GM18507 (cell line): ENCODE results near the gene ANO9.

ENCODE experiments used
- DNase-seq: peaks from one replicate; pipeline ENCODE4 v3.0.0; 2011; ENCODE audit warnings: low read depth; ENCODE audit not compliant: insufficient read length; ENCODE audit errors: extremely low spot score
- FAIRE-seq: peaks from 2 replicates; lab custom pipeline; 2011; peaks lifted over from hg19 to GRCh38; lab: Jason Lieb, UNC

Gene ANO9

DNA sequence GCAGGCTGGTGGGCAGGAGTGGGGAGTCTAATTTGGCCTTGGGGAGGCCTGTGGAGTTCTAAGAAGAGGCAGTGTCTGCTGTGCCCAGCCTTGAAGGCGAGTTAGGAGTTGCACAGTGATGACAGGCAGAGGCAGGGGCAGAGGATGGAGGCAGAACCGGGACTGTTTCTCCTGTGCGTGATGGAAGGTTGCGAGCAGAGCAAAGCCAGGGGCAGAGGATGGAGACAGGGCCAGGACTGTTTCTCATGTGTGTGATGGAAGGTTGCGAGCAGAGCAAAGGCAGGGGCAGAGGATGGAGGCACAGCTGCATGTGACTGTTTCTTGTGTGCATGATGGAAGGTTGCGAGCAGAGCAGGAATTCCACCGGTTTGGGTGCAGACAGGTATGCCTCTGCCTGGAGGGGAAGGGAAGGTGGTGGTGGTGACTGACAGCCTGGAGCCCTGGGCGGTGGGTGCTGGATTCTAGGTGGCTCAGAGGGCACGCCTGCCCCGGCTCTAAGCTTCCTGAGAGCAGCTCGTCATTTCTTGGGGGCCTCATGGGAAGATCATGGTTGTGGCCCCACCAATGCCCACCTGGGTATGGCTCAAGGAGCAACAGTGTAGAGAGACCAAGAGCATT is 63.8 kb downstream of the ANO9 start:
- no peak for FAIRE-seq
- DNase-seq: no peak

DNA sequence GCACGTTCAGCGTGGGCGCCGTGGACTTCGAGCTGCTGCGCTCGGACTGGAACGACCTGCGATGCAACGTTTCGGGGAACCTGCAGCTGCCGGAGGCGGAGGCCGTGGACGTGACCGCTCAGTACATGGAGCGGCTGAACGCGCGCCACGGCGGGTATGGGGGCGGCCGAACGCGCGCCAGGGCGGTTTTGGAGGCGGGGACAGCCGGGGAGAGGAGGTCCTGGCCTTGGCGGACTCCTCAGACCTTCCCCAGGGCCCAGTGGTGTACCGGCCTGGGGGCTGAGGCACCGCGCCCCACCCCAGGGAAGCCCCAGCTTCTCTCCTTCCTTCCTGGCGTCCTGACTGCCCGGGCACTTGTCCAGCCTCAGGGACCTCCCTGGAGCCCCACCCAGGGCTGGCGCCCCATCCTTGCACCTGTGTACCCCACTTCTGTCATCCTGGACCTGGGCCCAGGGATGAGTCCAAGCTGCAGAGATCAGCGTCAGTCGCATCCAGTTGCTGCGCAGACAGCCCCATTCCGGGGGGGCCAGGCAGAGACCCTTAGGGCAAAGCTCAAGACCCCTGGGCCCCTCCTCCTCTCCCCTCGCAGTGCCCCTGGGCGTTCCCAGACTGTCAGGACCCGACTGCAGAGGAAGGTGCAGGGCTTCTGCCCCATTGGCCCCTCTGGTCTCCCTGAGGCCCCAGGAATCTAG is 64.5 kb downstream of the ANO9 start:
- no peak for DNase-seq
- no peak for FAIRE-seq

DNA sequence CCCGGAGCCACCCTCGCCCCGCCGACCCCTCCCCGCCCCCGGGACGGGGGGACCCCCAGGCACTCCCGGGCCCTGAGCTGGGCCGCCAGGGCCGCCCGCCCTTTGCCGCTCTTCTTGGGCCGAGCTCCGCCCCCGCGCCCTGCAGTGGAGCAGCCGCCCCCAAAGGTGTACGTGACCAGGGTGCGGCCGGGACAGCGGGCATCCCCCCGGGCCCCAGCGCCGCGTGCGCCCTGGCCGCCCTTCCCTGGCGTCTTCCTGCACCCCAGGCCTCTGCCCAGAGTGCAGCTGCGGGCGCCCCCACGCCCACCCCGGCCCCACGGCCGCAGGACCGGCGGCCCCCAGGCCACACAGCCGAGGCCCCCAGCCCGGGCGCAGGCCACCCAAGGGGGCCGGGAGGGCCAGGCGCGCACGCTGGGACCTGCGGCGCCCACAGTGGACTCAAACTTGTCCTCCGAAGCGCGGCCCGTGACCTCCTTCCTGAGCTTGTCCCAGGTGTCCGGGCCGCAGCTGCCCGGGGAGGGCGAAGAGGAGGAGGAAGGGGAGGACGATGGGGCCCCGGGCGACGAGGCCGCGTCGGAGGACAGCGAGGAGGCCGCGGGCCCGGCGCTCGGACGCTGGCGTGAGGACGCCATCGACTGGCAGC is 65.2 kb downstream of the ANO9 start:
- DNase-seq: no peak
- no peak for FAIRE-seq

DNA sequence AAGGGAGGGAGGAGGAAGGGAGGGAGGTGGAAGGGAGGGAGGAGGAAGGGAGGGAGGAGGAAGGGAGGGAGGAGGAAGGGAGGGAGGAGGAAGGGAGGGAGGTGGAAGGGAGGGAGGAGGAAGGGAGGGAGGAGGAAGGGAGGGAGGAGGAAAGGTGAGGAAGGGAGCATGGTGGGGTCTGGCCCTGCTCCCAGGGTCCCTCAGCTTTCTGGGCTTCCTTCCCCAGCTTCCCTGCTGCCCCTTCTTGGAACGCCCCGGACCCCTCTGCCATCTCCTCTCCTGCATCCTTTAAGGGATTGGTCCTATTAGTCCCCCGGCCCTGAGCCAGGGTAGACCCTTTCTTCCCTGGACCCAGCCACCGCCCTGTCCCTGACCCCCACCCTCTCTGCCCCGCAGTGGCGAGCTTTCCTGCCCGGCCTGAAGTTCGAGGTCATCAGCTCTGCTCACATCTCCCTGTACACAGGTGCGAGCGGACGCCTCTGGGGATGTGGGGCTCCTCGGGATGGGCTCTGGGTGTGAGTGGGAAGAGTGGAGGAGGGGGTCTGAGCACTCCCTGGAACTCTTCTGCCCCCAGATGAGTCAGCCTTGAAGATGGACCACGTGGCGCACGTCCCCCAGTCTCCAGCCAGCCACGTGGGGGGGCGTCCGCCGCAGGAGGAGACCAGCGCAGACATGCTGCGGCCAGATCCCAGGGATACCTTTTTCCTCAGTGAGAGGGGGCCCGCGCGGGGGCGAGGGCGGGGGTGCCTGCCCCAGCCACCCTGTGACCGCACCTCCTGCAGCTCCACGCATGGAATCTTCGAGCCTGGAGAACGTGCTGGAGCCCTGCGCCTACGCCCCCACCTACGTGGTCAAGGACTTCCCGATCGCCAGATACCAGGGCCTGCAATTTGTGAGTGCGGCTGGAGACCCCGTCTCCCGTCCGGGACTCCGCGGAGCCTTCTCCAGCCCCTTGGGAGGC is 66.5 kb downstream of the ANO9 start:
- FAIRE-seq (no peak), DNase-seq (no peak)

DNA sequence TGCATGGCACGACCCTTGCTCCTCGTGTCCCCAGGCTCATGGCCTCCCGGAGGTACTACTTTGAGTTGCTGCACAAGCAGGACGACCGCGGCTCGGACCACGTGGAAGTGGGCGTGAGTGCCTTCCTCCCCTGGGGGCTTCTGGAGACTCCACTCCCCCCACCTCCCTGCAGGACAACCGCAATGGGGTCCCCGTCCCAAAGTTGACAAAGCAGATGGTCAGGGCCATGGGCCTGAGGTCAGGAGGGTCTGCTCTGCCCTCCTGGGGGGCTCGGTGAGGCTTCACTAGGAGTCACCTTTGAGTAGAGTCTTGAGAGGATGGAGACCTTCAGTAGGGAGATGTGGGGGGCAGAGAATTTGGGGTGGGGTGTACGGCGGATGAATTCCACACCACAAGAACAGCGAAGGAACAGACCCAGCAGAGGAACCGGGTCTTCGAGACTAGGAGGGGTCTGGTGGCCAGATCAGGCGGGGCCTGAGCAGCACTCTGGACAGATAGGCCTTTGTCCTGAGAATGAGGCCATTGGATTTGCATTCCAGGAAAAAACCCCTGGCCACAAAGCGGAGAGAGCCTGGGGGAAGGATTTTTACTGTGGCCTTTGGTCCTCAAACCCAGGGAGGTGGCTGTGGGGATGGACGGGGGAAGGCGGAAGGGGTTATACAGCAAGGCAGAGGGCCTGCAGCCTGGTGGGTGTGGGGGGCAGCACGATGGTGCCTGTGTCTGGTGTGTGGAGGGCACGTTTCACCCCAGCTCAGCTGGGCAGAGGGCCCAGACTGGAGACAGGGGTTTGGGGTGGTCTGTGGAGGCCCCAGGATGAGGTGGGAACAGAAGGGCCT is 67.9 kb downstream of the ANO9 start:
- no peak for FAIRE-seq
- no peak for DNase-seq

DNA sequence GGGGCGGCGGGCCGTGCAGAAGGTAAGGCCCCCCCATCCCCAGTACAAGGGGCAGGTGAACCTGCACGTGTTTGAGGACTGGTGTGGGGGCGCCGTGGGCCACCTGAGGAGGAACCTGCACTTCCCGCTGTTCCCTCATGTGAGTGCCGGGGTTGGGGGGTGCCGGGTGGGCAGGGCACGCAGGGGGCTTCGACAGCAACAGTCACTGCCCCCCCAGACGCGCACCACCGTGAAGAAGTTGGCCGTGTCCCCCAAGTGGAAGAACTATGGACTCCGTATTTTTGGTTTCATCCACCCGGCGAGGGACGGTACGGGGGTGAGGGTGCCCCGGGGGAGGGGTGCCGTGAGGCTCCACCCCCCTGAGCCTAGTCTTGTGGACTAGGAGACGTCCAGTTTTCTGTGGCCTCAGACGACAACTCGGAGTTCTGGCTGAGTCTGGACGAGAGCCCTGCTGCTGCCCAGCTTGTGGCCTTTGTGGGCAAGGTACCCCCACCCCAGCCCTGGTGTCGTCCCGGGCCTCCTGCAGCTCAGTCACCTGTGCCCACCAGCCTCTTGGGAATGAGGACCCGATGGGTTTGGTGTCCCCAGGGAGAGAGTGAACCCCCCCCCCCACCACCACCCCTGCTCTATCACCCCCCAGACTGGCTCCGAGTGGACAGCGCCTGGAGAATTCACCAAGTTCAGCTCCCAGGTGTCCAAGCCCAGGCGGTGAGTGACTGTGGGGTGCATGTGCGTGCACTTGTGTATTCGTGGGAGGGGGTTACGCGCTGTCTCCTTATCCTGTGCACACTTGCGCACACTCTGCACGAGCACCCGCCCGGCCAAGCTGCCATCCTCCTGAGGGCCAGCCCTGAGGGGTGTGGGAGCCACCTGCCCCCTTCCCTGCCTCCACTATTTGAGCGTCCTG is 68.7 kb downstream of the ANO9 start:
- no peak for DNase-seq

DNA sequence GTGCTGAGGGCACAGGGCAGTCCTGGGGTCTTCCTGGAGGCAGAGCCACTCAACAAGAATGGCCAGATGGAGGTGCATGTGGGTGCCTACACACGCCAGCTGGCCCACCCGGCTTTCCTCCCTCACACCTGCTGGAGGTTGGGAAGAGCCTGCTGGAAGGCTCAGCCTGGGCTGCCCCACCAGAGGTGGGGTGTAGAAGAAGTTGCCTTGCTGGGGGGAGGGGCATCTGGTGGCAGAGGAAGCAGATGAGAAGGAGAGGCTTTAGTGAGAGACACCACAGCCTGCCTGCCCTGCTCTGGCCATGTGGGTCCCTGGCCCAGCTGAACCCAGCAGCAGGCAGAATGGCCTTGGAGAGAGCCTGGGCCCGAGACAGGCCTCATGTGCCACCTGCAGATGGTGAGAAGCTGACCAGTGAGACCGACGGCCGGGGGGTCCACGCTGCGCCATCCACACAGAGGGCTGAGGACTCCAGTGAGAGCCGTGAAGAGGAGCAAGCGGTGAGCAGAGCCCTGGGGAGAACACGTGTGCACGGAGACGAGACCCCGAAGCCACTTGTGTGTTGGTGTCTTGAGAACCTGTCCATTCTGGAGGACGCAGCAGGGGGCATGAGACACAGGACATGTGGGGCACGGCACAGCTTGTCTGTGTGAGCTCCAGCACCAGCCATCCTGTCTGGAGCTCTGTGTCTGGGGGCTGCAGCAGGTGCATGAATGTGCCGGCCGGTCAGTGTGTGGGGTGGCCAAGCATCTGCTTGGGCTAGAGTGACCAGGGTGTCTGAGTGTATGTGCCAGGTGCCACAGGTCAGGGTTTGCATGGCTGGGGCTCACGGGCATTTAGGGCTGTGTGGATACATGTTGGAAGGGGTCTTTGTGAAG is 69.9 kb downstream of the ANO9 start:
- FAIRE-seq: no peak
- DNase-seq: no peak

More for the DNA sequence above, 68.7 kb downstream of the ANO9 start:
- no peak for FAIRE-seq

DNA sequence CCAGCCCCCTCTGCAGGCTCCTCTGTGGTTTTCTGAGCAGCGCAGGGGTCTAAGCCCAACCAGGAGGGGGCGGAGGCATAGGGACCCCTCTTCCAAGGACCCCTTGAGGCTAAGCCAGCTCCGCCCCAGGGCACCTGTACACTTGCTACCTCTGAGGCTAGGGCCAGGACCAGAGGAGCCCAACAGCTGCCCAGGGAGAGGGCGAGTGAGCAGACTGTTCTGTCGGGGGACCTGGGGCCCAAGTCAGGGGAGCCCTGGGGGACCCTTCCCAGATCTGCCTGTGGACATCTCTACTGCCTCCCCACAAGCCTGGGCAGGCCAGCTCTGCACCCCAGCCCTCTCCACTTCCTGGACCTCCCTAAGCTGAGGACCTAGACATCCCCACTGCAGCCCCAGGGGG is 70.8 kb downstream of the ANO9 start:
- FAIRE-seq: no peak

DNA sequence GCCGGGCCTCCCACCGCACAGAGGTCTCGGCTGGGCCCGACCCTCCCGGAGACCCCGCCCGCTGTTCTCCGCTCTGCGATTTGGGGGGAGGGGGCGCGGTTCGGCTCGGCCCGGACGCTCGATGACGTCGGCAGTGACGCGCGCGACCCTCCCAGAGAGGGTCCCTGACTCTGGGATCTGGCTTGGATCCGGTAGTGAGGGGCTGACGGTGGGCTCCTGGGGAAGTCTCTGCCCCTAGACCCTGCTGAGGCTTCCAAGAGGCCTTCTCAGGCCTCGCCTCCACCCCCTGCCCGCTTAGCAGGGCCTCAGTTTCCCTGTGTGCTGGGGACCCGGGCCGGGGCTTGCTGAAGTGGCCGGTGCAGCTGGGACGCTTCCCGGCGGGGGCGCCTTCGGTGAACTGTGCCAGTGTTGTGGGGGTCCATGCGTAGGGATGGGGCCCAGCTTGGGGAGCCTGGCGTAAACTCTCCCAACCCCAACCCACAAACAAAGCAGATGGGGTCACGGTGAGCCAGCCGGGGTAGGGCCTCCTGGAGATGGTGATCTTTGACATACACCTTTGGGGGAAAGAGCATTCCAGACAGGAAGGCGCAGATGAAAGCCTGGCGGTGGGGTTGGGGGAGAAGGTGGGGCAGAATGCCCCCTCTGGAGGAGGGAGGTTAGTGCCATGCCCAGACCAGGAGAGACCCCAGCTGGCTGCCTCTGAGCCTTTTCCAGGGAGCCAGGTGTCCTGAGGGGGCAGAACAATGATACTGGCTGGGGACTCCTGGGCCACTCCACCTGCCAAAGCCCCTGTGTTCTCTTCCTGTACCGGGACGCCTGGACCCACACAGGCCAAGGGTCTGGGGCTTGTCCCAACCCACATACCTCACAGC is 71.5 kb downstream of the ANO9 start:
- DNase-seq (no peak), FAIRE-seq (no peak)

More for the DNA sequence above, 70.8 kb downstream of the ANO9 start:
- no peak for DNase-seq

DNA sequence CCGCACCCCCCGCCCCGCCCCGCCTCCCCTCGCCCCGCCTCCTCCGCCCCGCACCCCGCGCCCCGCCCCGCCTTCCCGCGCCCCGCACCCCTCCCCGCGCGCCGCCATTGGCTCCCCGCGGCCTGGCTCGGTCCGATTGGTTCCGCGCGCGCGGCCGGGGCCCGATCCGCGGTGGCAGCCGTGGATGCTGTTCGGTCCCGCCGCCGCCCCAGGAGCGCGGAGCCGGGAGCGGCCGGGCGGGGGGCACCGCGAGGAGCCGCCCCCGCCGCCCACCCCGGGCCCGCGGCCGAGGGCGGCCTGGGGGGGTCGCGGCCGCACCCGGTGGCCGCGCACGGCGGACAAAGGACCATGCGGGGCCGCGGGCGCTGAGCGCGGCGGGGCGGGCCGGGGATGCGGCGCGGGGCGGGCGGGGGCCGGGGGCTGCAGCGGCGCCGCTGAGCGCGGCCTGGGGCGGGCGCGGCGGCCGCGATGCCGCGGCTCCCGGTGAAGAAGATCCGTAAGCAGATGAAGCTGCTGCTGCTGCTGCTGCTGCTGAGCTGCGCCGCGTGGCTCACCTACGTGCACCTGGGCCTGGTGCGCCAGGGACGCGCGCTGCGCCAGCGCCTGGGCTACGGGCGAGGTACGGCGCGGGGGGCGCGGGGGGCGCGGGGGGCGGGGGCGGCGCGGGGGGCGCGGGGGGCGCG is 72.3 kb downstream of the ANO9 start, which contains the start of gene B4GALNT4:
Gene B4GALNT4, plus strand, starts transcription at position 164 of the 683 bp plus-strand sequence. Its CDS starts 305 bp downstream, at position 469.
- no peak for FAIRE-seq
- DNase-seq: no peak

DNA sequence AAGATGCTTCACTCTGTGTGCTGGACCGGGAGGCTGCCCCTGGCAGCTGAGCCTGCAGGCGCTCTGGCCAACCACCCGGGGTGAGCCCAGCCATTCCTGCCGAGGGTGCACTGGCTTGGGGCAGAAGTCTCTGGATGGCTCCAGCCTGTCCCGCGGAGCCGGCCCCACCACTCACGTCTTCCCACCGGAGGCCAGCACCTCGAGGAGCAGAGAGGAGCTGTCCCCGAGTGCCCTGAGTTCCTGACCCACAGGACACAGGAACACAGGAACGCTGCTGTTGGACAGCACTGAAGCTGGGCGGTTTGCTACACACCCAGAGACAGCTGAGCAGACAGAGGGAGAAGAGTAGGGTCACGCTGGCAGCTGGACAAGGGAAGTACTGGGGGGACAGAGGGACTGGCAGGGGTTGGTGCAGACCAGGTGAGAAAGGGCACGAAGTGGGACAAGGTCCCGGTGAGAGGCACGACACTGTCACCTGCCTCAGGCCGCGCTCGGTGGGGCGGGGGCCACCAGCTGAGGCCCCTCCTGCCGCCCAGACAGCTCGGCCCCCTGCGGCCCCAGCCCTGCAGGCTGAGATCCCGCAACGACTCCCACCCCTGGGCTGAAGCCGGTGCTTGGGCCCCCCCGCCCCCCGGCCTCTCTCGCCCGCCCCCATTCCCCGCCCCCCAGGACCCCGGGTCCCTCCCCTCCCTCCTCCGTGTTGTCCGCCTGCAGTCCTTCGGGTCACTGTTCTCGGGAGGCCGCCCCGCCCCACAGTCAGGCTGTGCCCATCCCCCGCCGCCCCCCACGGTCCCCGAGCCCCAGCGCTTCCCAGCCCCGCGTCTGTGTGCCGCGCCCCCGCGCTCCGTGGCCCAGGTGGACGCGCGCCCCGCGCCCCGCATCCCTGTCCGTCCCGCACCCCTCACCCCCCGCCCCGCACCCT is 73.1 kb downstream of the ANO9 start:
- FAIRE-seq (no peak), DNase-seq (no peak)

DNA sequence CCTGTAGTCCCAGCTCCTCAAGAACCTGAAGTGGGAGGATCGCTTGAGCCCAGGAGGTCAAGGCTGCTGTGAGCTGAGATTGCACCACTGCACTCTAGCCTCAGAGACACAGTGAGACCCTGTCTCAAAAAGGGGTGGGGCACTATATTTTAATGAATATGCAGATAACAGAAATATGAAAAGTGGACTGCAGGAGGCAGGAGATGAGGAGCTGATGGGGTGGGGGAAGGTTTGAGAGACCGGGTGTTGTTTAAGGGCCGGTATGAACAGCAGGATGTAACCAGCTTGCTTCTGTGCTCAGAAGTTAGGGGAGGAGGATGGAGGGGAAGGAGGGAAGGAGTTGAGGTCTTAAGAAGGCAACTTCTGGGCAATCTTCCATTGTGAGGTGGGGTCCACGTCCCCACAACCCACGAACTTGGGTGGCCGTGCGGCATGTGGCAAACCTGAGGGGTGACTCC is 73.8 kb downstream of the ANO9 start:
- DNase-seq: no peak
- no peak for FAIRE-seq
